CD8-positive, alpha-beta memory T cell (primary cell): ENCODE measurements around the gene CEP20. TPM values are rescaled to one million over a fixed set of nuclear protein-coding genes. Genes with fewer than 3 reads are reported as not detected.
A peak's percentile ranks its signal among the peaks of the same experiment; 100 is the strongest.

Experiments used
- CTCF ChIA-PET: fragments of 350-600 bp; sonication (Branson Sonifier 250); formaldehyde crosslinking; loops from one replicate; lab custom pipeline; 2021; ENCODE audit warnings: antibody characterized with exemption; lab: Charles Lee
- POLR2A ChIA-PET: fragments of 350-600 bp; sonication (Branson Sonifier 250); formaldehyde crosslinking; loops from one replicate; lab custom pipeline; 2021; ENCODE audit warnings: antibody characterized with exemption; lab: Charles Lee
- DNase-seq, 5 donors: peaks; one replicate each; pipeline versions ENCODE4 v3.0.0 to v3.0.0-alpha.2; 2020 to 2022; ENCODE audit warnings: mixed read lengths in 1 of 5
- H3K27ac ChIP-seq: one replicate; pipeline ENCODE4 v1.7.0; 2013; ENCODE audit warnings: low read depth, mild to moderate bottlenecking, low read length, moderate library complexity
- H3K27me3 ChIP-seq: 2 replicates; pipeline ENCODE4 v1.7.0; 2013; ENCODE audit warnings: low read length, mild to moderate bottlenecking; ENCODE audit not compliant: insufficient read depth, poor library complexity, severe bottlenecking
- H3K36me3 ChIP-seq: 2 replicates; pipeline ENCODE4 v1.7.0; 2013; ENCODE audit warnings: mild to moderate bottlenecking, low read length, moderate library complexity; ENCODE audit not compliant: insufficient read depth
- H3K4me1 ChIP-seq: 2 replicates; pipeline ENCODE4 v1.7.0; 2013; ENCODE audit warnings: mild to moderate bottlenecking, low read length, moderate library complexity; ENCODE audit not compliant: insufficient read depth
- H3K4me3 ChIP-seq: 2 replicates; pipeline ENCODE4 v1.7.0; 2013; ENCODE audit warnings: mild to moderate bottlenecking, low read length
- H3K9me3 ChIP-seq: 2 replicates; pipeline ENCODE4 v1.7.0; 2013; ENCODE audit warnings: mild to moderate bottlenecking, low read length
- H3K27ac Mint-ChIP-seq, 8 donors: one replicate each; pipeline ENCODE4 v1.8.0; 2020 to 2021; ENCODE audit warnings: mixed read lengths in 8 of 8, mild to moderate bottlenecking in 6 of 8, inconsistent platforms in 3 of 8, moderate library complexity in 3 of 8
- H3K27me3 Mint-ChIP-seq, 2 donors: one replicate each; pipeline ENCODE4 v1.8.0; 2020 to 2021; ENCODE audit warnings: mixed read lengths in 2 of 2, mild to moderate bottlenecking in 1 of 2, moderate library complexity in 1 of 2
- H3K36me3 Mint-ChIP-seq, 3 donors: one replicate each; pipeline ENCODE4 v1.8.0; 2020 to 2021; ENCODE audit warnings: mixed read lengths in 3 of 3, inconsistent platforms in 1 of 3, mild to moderate bottlenecking in 1 of 3
- H3K4me1 Mint-ChIP-seq, 3 donors: one replicate each; pipeline ENCODE4 v1.8.0; 2020 to 2021; ENCODE audit warnings: mixed read lengths in 3 of 3, inconsistent platforms in 1 of 3, mild to moderate bottlenecking in 1 of 3
- H3K4me3 Mint-ChIP-seq, 7 donors: one replicate each; pipeline ENCODE4 v1.8.0; 2020 to 2021; ENCODE audit warnings: mixed read lengths in 7 of 7, mild to moderate bottlenecking in 6 of 7, moderate library complexity in 4 of 7, inconsistent platforms in 2 of 7
- H3K9me3 Mint-ChIP-seq, 5 donors: one replicate each; pipeline ENCODE4 v1.8.0; 2020 to 2022; ENCODE audit warnings: mixed read lengths in 5 of 5, mild to moderate bottlenecking in 3 of 5, moderate library complexity in 2 of 5, inconsistent platforms in 1 of 5
- polyA plus RNA-seq: library from polyadenylated mRNA; unstranded; fragments of 300-500 nt; fragmentation: Illumina TruSeq; gene quantifications from one replicate; pipeline ENCODE4 v1.2.3, GENCODE V29; 2021
- total RNA-seq, 2 experiments: library from RNA; stranded (reverse); gene quantifications; one replicate each; pipeline ENCODE4 v1.2.3, GENCODE V29; 2021

CEP20 gene
- total and polyA plus RNA-seq, 3 experiments from 2014 or later: 32.5 to 46.1 (median 39.6) TPM

DNA sequence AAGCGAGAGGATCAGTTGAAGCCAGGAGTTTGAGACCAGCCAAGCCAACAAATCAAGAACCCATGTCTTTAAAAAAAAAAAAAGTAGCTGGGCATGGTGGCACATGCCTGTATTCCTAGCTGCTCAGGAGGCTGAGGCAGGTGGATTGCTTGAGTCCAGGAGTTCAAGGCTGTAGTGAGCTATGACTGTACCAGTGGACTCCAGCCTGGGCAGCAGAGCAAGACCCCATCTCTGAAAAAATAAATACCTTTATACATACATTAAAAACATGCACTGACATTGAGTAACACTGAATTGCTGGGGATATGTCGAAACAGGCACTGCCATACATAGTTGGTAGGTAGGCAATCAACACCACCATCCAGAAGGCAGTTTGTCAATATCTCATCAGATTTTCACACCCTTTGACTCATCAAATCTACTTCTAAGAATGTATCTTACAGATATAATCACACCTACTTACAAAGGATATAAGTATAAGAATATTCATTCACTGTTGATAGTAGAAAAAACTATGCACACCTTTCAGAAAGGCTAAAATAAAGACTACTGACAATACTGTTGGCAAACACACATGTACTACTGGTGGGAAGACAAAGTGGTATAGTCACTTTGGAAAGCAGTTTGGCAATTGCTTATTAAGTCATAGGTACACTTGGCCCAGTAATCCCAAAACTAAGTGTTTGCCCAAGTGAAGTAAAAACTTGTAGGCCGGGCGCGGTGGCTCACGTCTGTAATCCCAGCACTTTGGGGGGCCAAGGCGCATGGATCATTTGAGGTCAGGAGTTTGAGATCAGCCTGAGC is 6.4 kb upstream of the CEP20 start:
- H3K27me3 Mint-ChIP-seq: peaks cover 0 to 1% of the 10 kb centered on the region in 2 donors
- DNase-seq: no peak
- H3K27me3 ChIP-seq: no peaks in the 10 kb centered on the region
- H3K4me3 ChIP-seq: no peak overlapping the region
- no peaks in the 10 kb centered on the region for H3K4me1 ChIP-seq
- ChIA-PET POLR2A (interaction anchor here (0.6 to 0.7 kb wide), 2 partner anchors 129 to 314 kb away, joined by 3 to 5 read pairs; no protein-coding TSS in a partner anchor), CTCF (interaction anchor here (0.6 kb wide), 1 partner anchor 104 kb away, joined by 3 read pairs; no protein-coding TSS in a partner anchor)
- H3K9me3 Mint-ChIP-seq: no peaks in the 10 kb centered on the region
- no peaks in the 10 kb centered on the region for H3K4me1 Mint-ChIP-seq
- H3K9me3 ChIP-seq: no peaks in the 10 kb centered on the region
- no peak overlapping the region for H3K27ac ChIP-seq
- no peak overlapping the region for H3K4me3 Mint-ChIP-seq
- no peaks in the 10 kb centered on the region for H3K36me3 ChIP-seq
- H3K36me3 Mint-ChIP-seq: no peaks in the 10 kb centered on the region
- no peak overlapping the region for H3K27ac Mint-ChIP-seq

DNA sequence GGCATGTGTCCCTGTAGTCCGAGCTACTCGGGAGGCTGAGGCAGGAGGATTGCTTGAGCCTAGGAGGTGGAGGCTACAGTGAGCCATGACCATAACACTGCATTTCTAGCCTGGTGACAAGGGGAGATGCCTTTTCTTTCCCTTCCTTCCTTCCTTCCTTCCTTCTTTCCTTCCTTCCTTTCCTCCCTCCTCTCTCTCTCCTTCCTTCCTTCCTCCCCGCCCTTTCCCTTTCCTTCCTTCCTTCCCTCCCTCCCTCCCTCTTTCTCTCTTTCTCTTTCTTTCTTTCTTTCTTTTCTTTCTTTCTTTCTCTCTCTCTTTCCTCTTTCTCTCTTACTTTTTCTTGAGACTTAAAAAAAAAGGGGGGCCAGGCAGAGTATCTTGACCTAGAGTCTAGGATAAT is 3.1 kb upstream of the CEP20 start:
- DNase-seq: no peak
- Mint-ChIP-seq H3K27me3 (peaks cover 0 to 4% of the 10 kb centered on the region in 2 donors), H3K27ac (no peak overlapping the region), H3K9me3 (no peaks in the 10 kb centered on the region), H3K4me1 (peaks cover 18 to 24% (median 21%) of the 10 kb centered on the region in 3 donors), H3K4me3 (peak overlapping the region in 1 of 7 donors; percentile 24), H3K36me3 (peaks cover 0 to 5% (median 0%) of the 10 kb centered on the region in 3 donors)
- Histone ChIP-seq H3K4me3 (no peak overlapping the region), H3K4me1 (peaks cover 16% of the 10 kb centered on the region), H3K27me3 (no peaks in the 10 kb centered on the region), H3K27ac (no peak overlapping the region), H3K36me3 (no peaks in the 10 kb centered on the region), H3K9me3 (no peaks in the 10 kb centered on the region)
- POLR2A ChIA-PET: no interaction called here
- CTCF ChIA-PET: no interaction called here

DNA sequence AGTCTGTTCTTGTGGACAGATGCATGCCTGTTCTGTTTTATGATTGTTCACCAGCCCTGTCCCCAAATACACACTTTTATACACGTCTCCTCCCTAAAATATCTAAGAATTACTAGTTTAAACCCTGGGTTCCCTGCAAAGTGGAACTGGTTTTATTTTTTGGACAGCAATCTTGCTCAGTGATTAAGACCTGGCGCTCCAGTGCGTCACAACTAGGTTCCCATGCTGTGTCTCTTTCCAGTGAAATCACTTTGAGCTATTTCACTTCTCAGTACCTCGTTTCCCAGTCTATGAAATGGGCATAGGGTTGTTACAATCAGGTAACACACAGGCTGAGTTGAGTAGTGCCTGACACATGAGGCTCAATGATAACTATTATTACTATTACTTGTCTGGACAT is 1.1 kb downstream of the CEP20 start:
- CTCF ChIA-PET: interaction anchor here (1.3 to 1.8 kb wide), 5 partner anchors 8 to 146 kb away, joined by 4 to 8 read pairs (median 4); no protein-coding TSS in a partner anchor
- H3K27ac ChIP-seq: peak overlapping the region; percentile 82

DNA sequence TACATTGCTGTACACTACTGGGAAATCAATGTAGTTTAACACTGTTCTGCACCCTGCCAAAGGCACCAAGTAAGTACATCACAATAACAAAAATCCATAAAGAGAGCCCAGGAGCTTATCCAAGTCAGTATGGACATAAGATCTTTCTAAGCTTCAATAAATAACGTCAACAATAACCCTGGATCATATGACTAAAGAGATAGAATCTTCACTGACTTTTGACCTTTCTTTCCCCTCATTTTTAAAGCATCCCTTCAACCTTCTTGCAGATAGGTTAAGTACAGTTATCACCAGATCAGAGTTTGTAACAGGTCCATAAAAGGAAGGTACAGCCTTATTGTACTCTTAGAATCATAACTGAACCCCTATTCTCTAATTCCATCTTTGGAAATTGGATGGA is 2.3 kb downstream of the CEP20 start:
- peaks cover 0 to 4% of the 10 kb centered on the region in 2 donors for H3K27me3 Mint-ChIP-seq
- POLR2A ChIA-PET: no interaction called here
- no peaks in the 10 kb centered on the region for H3K9me3 Mint-ChIP-seq
- peaks cover 0 to 38% (median 5%) of the 10 kb centered on the region in 3 donors for H3K36me3 Mint-ChIP-seq
- no peak overlapping the region for H3K4me3 ChIP-seq
- H3K27me3 ChIP-seq: no peaks in the 10 kb centered on the region
- H3K27ac ChIP-seq: peak overlapping the region; percentile 12
- H3K36me3 ChIP-seq: peaks cover 9% of the 10 kb centered on the region
- peaks cover 23% of the 10 kb centered on the region for H3K4me1 ChIP-seq
- CTCF ChIA-PET: interaction anchor here (1.3 kb wide), 1 partner anchor 147 kb away, joined by 6 read pairs; no protein-coding TSS in a partner anchor
- peak overlapping the region in 5 of 8 donors; percentile 6 to 84 (median 40) for H3K27ac Mint-ChIP-seq
- H3K4me1 Mint-ChIP-seq: peaks cover 36 to 46% (median 37%) of the 10 kb centered on the region in 3 donors
- H3K4me3 Mint-ChIP-seq: peak overlapping the region in 6 of 7 donors; percentile 4 to 72 (median 38)
- no peaks in the 10 kb centered on the region for H3K9me3 ChIP-seq
- no peak for DNase-seq

More for the DNA sequence above, 1.1 kb downstream of the CEP20 start:
- no peaks in the 10 kb centered on the region for H3K9me3 ChIP-seq
- H3K4me1 ChIP-seq: peaks cover 23% of the 10 kb centered on the region
- Mint-ChIP-seq H3K4me1 (peaks cover 36 to 46% (median 37%) of the 10 kb centered on the region in 3 donors), H3K36me3 (peaks cover 0 to 26% (median 3%) of the 10 kb centered on the region in 3 donors), H3K27me3 (peaks cover 0 to 4% of the 10 kb centered on the region in 2 donors), H3K9me3 (no peaks in the 10 kb centered on the region), H3K4me3 (peak overlapping the region; percentile 96 to 100 (median 99)), H3K27ac (peak overlapping the region in 5 of 8 donors; percentile 34 to 99 (median 81))
- H3K36me3 ChIP-seq: peaks cover 2% of the 10 kb centered on the region
- no peak for DNase-seq
- no peaks in the 10 kb centered on the region for H3K27me3 ChIP-seq
- H3K4me3 ChIP-seq: peak overlapping the region; percentile 66
- POLR2A ChIA-PET: interaction anchor here (0.6 to 1.6 kb wide), 4 partner anchors 15 to 145 kb away, joined by 3 to 7 read pairs (median 3); no protein-coding TSS in a partner anchor

DNA sequence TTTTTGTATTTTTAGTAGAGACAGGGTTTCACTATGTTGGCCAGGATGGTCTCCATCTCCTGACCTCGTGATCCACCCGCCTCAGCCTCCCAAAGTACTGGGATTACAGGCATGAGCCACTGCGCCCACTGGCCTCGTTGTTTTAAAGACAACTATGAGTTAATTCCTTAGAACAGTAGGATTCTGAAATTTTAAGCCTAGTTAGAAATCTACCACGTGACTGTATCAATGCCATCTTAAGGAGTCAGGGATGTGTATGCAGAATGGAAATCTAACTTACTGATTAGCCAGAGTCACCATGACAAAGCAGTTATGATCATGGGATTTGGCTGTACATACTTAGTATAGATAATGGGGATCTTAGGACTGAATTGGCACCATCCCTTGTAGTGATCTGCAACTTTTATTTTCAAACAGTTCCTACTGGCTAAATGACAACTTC is 2.8 kb downstream of the CEP20 start:
- Mint-ChIP-seq H3K27ac (peak overlapping the region in 3 of 8 donors; percentile 6 to 84 (median 37)), H3K36me3 (peaks cover 0 to 40% (median 5%) of the 10 kb centered on the region in 3 donors), H3K9me3 (no peaks in the 10 kb centered on the region), H3K4me1 (peaks cover 36 to 46% (median 37%) of the 10 kb centered on the region in 3 donors), H3K27me3 (peaks cover 0 to 4% of the 10 kb centered on the region in 2 donors), H3K4me3 (peak overlapping the region in 5 of 7 donors; percentile 26 to 72 (median 38))
- ChIA-PET POLR2A (no interaction called here), CTCF (interaction anchor here (1.3 kb wide), 1 partner anchor 148 kb away, joined by 6 read pairs; no protein-coding TSS in a partner anchor)
- Histone ChIP-seq H3K9me3 (no peaks in the 10 kb centered on the region), H3K4me3 (no peak overlapping the region), H3K27ac (peak overlapping the region; percentile 12), H3K4me1 (peaks cover 23% of the 10 kb centered on the region), H3K27me3 (no peaks in the 10 kb centered on the region), H3K36me3 (peaks cover 9% of the 10 kb centered on the region)
- DNase-seq: no peak

DNA sequence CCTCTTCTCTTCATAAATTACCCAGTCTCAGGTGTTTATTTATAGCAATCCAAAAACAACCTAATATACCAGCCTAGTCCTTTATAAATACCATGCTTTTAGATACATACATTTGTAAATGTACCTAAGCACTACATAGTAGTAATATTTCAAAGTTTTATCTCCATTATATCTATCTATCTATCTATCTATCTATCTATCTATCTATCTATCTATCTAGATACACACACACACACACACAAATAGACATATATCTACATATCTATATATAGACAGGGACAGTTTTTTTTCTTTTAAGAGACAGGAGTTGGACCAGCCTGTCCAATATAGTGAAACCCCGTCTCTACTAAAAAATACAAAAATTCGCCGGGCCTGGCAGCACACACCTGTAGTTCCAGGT is 5.8 kb downstream of the CEP20 start:
- Histone ChIP-seq H3K4me3 (no peak overlapping the region), H3K36me3 (peaks cover 18% of the 10 kb centered on the region), H3K4me1 (peaks cover 13% of the 10 kb centered on the region), H3K27me3 (no peaks in the 10 kb centered on the region), H3K9me3 (no peaks in the 10 kb centered on the region), H3K27ac (no peak overlapping the region)
- no peak for DNase-seq
- Mint-ChIP-seq H3K9me3 (no peaks in the 10 kb centered on the region), H3K27me3 (no peaks in the 10 kb centered on the region), H3K4me3 (peak overlapping the region in 1 of 7 donors; percentile 9), H3K27ac (no peak overlapping the region), H3K36me3 (peaks cover 0 to 57% (median 13%) of the 10 kb centered on the region in 3 donors), H3K4me1 (peaks cover 25 to 40% (median 28%) of the 10 kb centered on the region in 3 donors)
- ChIA-PET CTCF (no interaction called here), POLR2A (no interaction called here)

DNA sequence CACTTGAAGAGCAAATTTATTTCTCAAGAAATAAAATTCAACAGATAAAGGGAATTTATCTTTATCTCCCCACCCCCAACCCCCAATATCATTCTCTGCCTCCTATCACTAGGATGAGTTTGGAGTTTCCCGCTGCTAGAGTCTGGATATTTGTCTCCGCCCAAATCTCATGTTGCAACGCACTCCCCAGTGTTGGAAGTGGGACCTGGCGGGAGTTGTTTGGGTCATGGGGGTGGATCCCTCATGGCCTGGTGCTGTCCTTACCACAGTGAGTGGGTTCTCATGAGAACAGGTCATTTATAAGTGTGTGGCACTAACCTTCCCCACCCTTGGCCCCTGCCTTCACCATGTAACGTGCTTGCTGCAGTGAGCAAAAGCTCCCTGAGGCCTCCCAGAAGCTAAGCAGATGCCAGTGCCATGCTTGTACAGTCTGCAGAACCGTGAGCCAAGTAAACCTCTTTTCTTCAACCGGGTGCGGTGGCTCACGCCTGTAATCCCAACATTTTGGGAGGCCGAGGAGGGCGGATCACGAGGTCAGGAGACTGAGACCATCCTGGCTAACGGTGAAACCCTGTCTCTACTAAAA is 6.5 kb downstream of the CEP20 start:
- H3K36me3 ChIP-seq: peaks cover 18% of the 10 kb centered on the region
- no peak overlapping the region for H3K4me3 Mint-ChIP-seq

More for the DNA sequence above, 6.5 kb downstream of the CEP20 start:
- ChIA-PET POLR2A (no interaction called here), CTCF (no interaction called here)
- no peaks in the 10 kb centered on the region for H3K27me3 Mint-ChIP-seq
- Histone ChIP-seq H3K4me1 (peaks cover 7% of the 10 kb centered on the region), H3K9me3 (no peaks in the 10 kb centered on the region), H3K27ac (no peak overlapping the region), H3K27me3 (no peaks in the 10 kb centered on the region), H3K4me3 (no peak overlapping the region)
- no peaks in the 10 kb centered on the region for H3K9me3 Mint-ChIP-seq
- peaks cover 19 to 33% (median 23%) of the 10 kb centered on the region in 3 donors for H3K4me1 Mint-ChIP-seq
- DNase-seq: no peak
- H3K36me3 Mint-ChIP-seq: peaks cover 0 to 61% (median 13%) of the 10 kb centered on the region in 3 donors
- H3K27ac Mint-ChIP-seq: no peak overlapping the region
